ENCODE measurements around the gene TRIM77.
"Not testable (repeated sequence)": the region's sequence is repeated elsewhere in the genome, so short reads cannot be mapped to it uniquely, and the experiment has no call there.

DNA sequence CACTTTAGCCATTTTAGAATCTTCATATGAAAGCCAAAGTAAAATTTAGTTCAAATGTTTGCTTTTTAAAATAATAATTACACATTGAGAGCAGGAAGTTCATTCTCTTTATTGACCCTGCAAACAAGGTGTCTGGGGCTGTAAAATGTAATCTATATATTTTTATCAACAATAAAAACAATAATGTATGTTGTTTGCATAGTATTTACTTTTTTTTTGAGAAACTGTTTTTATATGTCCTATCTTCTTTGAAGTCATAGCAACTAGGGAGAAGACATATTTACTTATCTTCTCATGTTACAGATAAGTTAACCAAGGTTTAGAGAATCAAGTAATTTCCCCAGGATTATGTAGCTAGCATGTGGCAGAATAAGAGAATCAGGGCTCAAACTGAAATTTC lies 37.6 kb upstream of the TRIM77 start:
- not testable (repeated sequence) for TF ChIP-seq SPI1 (IDR thresholded peaks at IDR 0.05; ENCODE audit: low read depth, low read length); TAF1 (IDR thresholded peaks at IDR 0.05; ENCODE audit: low read depth, low read length); POLR2AphosphoS5 (IDR thresholded peaks at IDR 0.05; ENCODE audit: low read depth, low read length); POLR2A (IDR thresholded peaks at IDR 0.05; ENCODE audit: low read depth, low read length); PAX5 (IDR thresholded peaks at IDR 0.05; ENCODE audit: insufficient read depth, low read length, severe bottlenecking); POU2F2 (IDR thresholded peaks at IDR 0.05; ENCODE audit: low read depth, low read length)
